K562 (cell line): Measurements from ENCODE around the gene RFC5. TPM values are rescaled to one million over a fixed set of nuclear protein-coding genes. Genes with fewer than 3 reads are reported as not detected.
A peak's percentile ranks its signal among the peaks of the same experiment; 100 is the strongest.

Experiments
- ATAC-seq: fragments of 200-7000 bp; cut with Tn5 transposase; 3 replicates; pipeline ENCODE4 v1.9.1; 2020; ENCODE audit warnings: moderate library complexity
- BruUV-seq: library from RNA; stranded (reverse); fragments of 400-500 nt; replicated peaks from 2 replicates; lab custom pipeline; 2021; lab: Mats Ljungman, UMichigan
- CTCF ChIA-PET: fragments of 300-600 bp; formaldehyde crosslinking; extraction: SDS; loops from one replicate; lab custom pipeline; 2021; ENCODE audit warnings: low intra/inter-chr PET ratio; lab: Yijun Ruan, JAX
- POLR2A ChIA-PET: fragments of 300-600, 350-650 bp; sonication (Branson Sonifier 250); formaldehyde crosslinking; extraction: SDS; loops from one replicate; lab custom pipeline; 2021; ENCODE audit warnings: antibody characterized with exemption, inconsistent platforms; lab: Yijun Ruan, JAX
- DNase-seq, 4 experiments: peaks; one replicate each; pipeline versions ENCODE4 v3.0.0 to v3.0.0-alpha.2; 2011 to 2018; ENCODE audit warnings: low spot score in 3 of 4, mixed read lengths in 3 of 4; ENCODE audit errors: extremely low read depth in 1 of 4
- FAIRE-seq: peaks from 2 replicates; lab custom pipeline; 2011; peaks lifted over from hg19 to GRCh38; lab: Jason Lieb, UNC
- H2AFZ ChIP-seq: 2 replicates; pipeline ENCODE4 v1.6.0; 2011; ENCODE audit warnings: low read depth, low read length, control low read depth, inconsistent platforms
- H3K27ac ChIP-seq: fragments of 200-600 bp; 3 replicates; pipeline ENCODE4 v1.8.0; 2011; ENCODE audit warnings: low read depth, mild to moderate bottlenecking, control low read depth, inconsistent platforms, low read length, moderate library complexity, mixed read lengths; ENCODE audit errors: extremely low read depth
- H3K27me3 ChIP-seq, 2 experiments: fragments of 300-600 bp in 1 of 2; 2 replicates in 1 of 2; 3 replicates in 1 of 2; pipeline versions ENCODE4 v1.6.0 to v1.8.0; 2011; ENCODE audit warnings: inconsistent platforms in 2 of 2, low read length in 2 of 2, mild to moderate bottlenecking in 1 of 2, mixed read lengths in 1 of 2, moderate library complexity in 1 of 2; ENCODE audit not compliant: control insufficient read depth in 2 of 2, insufficient read depth in 2 of 2
- H3K36me3 ChIP-seq: fragments of 300-600 bp; 3 replicates; pipeline ENCODE4 v1.8.0; 2011; ENCODE audit warnings: mild to moderate bottlenecking, low read length, inconsistent platforms; ENCODE audit not compliant: control insufficient read depth, insufficient read depth
- H3K4me1 ChIP-seq, 2 experiments: fragments of 200-600 bp in 1 of 2; replicated peaks in 1 of 2; 2 replicates in 1 of 2; 3 replicates in 1 of 2; pipeline versions ENCODE4 v1.5.1 to v1.8.0; 2011; ENCODE audit warnings: inconsistent platforms in 2 of 2, low read length in 2 of 2, mild to moderate bottlenecking in 1 of 2, mixed read lengths in 1 of 2, moderate library complexity in 1 of 2; ENCODE audit not compliant: control insufficient read depth in 2 of 2, insufficient read depth in 2 of 2
- H3K4me2 ChIP-seq: 2 replicates; pipeline ENCODE4 v1.6.1; 2011; ENCODE audit warnings: low read length, control low read depth, inconsistent platforms, mixed read lengths; ENCODE audit not compliant: insufficient read depth
- H3K4me3 ChIP-seq: fragments of 200-600 bp; sonication (generic), shearing (Covaris generic); 2 replicates; pipeline ENCODE4 v1.5.1; 2016; ENCODE audit warnings: control low read depth, inconsistent platforms
- H3K79me2 ChIP-seq: fragments of 200-600 bp; 3 replicates; pipeline ENCODE4 v1.8.0; 2011; ENCODE audit warnings: low read length, inconsistent platforms; ENCODE audit not compliant: control insufficient read depth, insufficient read depth
- H3K9ac ChIP-seq, 2 experiments: 2 replicates each; pipeline versions ENCODE4 v1.6.0 to v1.6.1; 2011; ENCODE audit warnings: low read depth in 2 of 2, low read length in 2 of 2, control low read depth in 1 of 2, inconsistent platforms in 1 of 2, mild to moderate bottlenecking in 1 of 2, mixed read lengths in 1 of 2; ENCODE audit not compliant: insufficient read depth in 1 of 2
- H3K9me1 ChIP-seq: one replicate; pipeline ENCODE4 v1.6.0; 2011; ENCODE audit warnings: inconsistent platforms, mild to moderate bottlenecking, low read length, moderate library complexity; ENCODE audit not compliant: control insufficient read depth, insufficient read depth
- H3K9me3 ChIP-seq: replicated peaks from 2 replicates; pipeline ENCODE4 v1.5.1; 2011; ENCODE audit warnings: low read depth, low read length, inconsistent platforms; ENCODE audit not compliant: control insufficient read depth, insufficient read depth
- H4K20me1 ChIP-seq: replicated peaks from 2 replicates; pipeline ENCODE4 v1.6.1; 2011; ENCODE audit warnings: low read length, inconsistent platforms, mixed read lengths; ENCODE audit not compliant: control insufficient read depth, insufficient read depth
- ATF7 ChIP-seq: fragments of 450-650 bp; IDR thresholded peaks from 2 replicates; pipeline ENCODE4 v1.7.1; 2014; ENCODE audit warnings: mild to moderate bottlenecking, moderate library complexity
- C11orf30 ChIP-seq: fragments of 450-650 bp; IDR thresholded peaks from 2 replicates; pipeline ENCODE4 v1.6.1; 2016; ENCODE audit warnings: low read depth, mild to moderate bottlenecking
- CEBPB ChIP-seq: fragments of 450-650 bp; IDR thresholded peaks from 2 replicates; pipeline ENCODE4 v1.6.1; 2016; ENCODE audit warnings: missing genetic modification characterization, missing compliant biosample characterization
- EP300 ChIP-seq: IDR thresholded peaks from 2 replicates; pipeline ENCODE4 v1.6.1; 2012; ENCODE audit warnings: low read length, improper control_type of control experiment
- FOXJ2 ChIP-seq: fragments of 200-800 bp; sonication (Bioruptor generic); IDR thresholded peaks from 2 replicates; pipeline ENCODE4 v1.6.1; 2016; ENCODE audit warnings: missing genetic modification characterization, missing compliant biosample characterization
- GABPA ChIP-seq: fragments of 200-800 bp; sonication (Bioruptor generic); conservative IDR thresholded peaks from 2 replicates; pipeline ENCODE4 v1.6.1; 2016; ENCODE audit warnings: low read depth, missing genetic modification characterization, missing compliant biosample characterization
- SMARCE1 ChIP-seq: fragments of 450-650 bp; IDR thresholded peaks from 2 replicates; pipeline ENCODE4 v1.7.1; 2016; ENCODE audit warnings: mild to moderate bottlenecking
- SOX6 ChIP-seq: fragments of 450-650 bp; IDR thresholded peaks from 2 replicates; pipeline ENCODE4 v1.6.1; 2014; ENCODE audit warnings: mild to moderate bottlenecking
- SRSF1 ChIP-seq: fragments of 200-400 bp; formaldehyde crosslinking; IDR thresholded peaks from 2 replicates; pipeline ENCODE4 v1.6.1; 2017; ENCODE audit warnings: mild to moderate bottlenecking, low read depth, low read length, moderate library complexity
- TAF9B ChIP-seq: fragments of 450-650 bp; IDR thresholded peaks from 2 replicates; pipeline ENCODE4 v1.6.1; 2018; ENCODE audit warnings: mild to moderate bottlenecking; ENCODE audit not compliant: partially characterized antibody
- ZBTB1 ChIP-seq: sonication (generic); formaldehyde crosslinking; IDR thresholded peaks from 2 replicates; pipeline ENCODE4 v1.8.1; 2023; ENCODE audit warnings: missing genetic modification reagents, low read depth, mild to moderate bottlenecking, borderline replicate concordance
- ZSCAN32 ChIP-seq: fragments of 450-650 bp; formaldehyde crosslinking; IDR thresholded peaks from 2 replicates; pipeline ENCODE4 v1.4.0; 2020; ENCODE audit warnings: mild to moderate bottlenecking, moderate library complexity
- WGBS: fragments of 100-300 bp; shearing (Covaris generic); methylation state at CpG from one replicate; pipeline ENCODE4 v1.1.6; 2016; ENCODE audit warnings: low coverage, mixed read lengths; ENCODE audit not compliant: insufficient coverage; ENCODE audit errors: missing lambda C conversion rate; 5-methylcytosine and 5-hydroxymethylcytosine counted together
- in situ Hi-C: fragments of 300-500 bp; cut with MboI; formaldehyde crosslinking; loops from 4 replicates; pipeline ENCODE4 v1.15.0; 2018; ENCODE audit warnings: inconsistent platforms, mixed read lengths
- intact Hi-C: fragments of 100-400 bp; cut with micrococcal nuclease; formaldehyde crosslinking; loops from 2 replicates; pipeline ENCODE4 v1.14.2; 2022
- polyA plus RNA-seq, 8 experiments: library from polyadenylated mRNA; depleted of rRNA in 4 of 8; stranded (reverse) in 5 of 8; unstranded in 3 of 8; fragments of >200 nt; fragmentation: Nextera tagmentation in 2 of 8; fragmentation: Illumina TruSeq in 1 of 8; extraction: Ambion mirVana in 2 of 8; extraction: Trizol in 1 of 8; gene quantifications; 2 replicates each; pipeline versions ENCODE4 v1.2.1 to v1.2.3, GENCODE V29; 2011 to 2014; ENCODE audit warnings: inconsistent platforms in 1 of 8, missing spikeins in 1 of 8
- total RNA-seq, 7 experiments: library from RNA; depleted of rRNA in 6 of 7; stranded (reverse); fragments of >200 nt in 6 of 7; fragmentation: Illumina TruSeq in 2 of 7; extraction: Trizol in 2 of 7; gene quantifications; 2 replicates each; pipeline versions ENCODE4 v1.2.1 to v1.2.3, GENCODE V29; 2011 to 2021; ENCODE audit warnings: low replicate concordance in 1 of 7
- TF ChIP-seq, protein P1 (sequence below): fragments of 450-650 bp; IDR thresholded peaks from 2 replicates; pipeline ENCODE4 v1.6.1; 2016; ENCODE audit warnings: missing biosample characterization, missing genetic modification characterization
- TF ChIP-seq, protein P2 (sequence below): sonication (generic); IDR thresholded peaks from 2 replicates; pipeline ENCODE4 v1.6.1; 2016
- TF ChIP-seq, protein P3 (sequence below): sonication (generic); formaldehyde crosslinking; IDR thresholded peaks from 2 replicates; pipeline ENCODE4 v1.4.0; 2020; ENCODE audit warnings: mild to moderate bottlenecking, missing genetic modification reagents
- TF ChIP-seq, protein P4 (sequence below): fragments of 450-650 bp; formaldehyde crosslinking; IDR thresholded peaks from 2 replicates; pipeline ENCODE4 v1.4.0; 2022; ENCODE audit warnings: mild to moderate bottlenecking, moderate library complexity

RFC5 gene
- total and polyA plus RNA-seq, 9 of the 15 experiments (the other 6 are each of a cell fraction or from before 2014, with no cell fraction given), result 61.8 to 189 (median 92.9) TPM

DNA sequence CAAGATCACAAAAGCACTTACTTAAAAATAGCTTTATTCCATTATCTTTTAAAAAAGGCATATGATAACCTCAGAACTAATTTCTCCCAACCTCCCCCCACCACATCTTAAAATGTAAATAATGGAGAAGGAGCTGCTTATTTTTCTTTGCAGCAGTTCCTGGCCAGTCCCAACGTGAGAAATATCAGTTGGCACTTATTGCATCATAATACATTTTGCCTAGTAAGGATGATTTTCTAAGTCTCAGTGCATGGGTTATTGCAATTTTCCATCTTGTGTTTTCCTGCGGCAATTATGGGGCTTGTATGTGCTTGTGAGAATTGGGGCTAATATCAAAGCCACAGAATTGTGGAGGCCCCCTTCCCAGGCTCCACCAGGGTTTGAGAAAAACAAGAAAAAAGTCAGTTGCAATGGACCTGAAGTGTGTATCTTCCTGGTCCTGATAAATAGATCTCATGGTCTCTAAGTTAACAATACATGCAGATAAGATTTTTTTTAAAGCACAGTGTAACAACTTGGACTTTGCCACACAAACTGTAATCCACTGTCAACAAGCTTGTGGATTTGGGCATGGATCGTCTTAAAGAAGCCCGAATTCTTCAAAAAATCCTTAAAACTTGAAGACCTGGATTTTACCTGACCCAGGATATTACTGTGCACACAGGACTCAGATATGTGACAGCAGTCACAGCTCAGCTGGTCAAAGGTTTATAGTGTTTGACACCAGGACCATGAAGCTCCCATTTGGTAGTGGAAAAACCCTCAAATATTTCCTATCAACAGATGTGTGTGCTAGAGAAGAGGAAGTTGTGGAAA is 47.3 kb downstream of the RFC5 start:
- intact Hi-C loops (loop anchor here (5.0 kb wide), 1 partner anchor 39 kb away; the partner anchor contains the start of gene VSIG10), in situ Hi-C loops (no loop called here)
- peak; percentile 23 for FAIRE-seq
- H3K4me2 ChIP-seq, result no peak overlapping the region
- H3K4me3 ChIP-seq, result no peak overlapping the region
- no peaks in the 10 kb centered on the region for H3K36me3 ChIP-seq
- ATAC-seq, result no peak
- no peak for DNase-seq
- no peaks in the 10 kb centered on the region for H3K9me1 ChIP-seq
- H3K27me3 ChIP-seq, result peaks cover 5 to 14% of the 10 kb centered on the region in 2 experiments; a peak in 4 of 5 replicates
- WGBS, result 47% methylated on average over 4 of the region's 4 CpGs
- POLR2A ChIA-PET, result interaction anchor here (0.6 to 2.5 kb wide), 6 partner anchors 10 to 1654 kb away, joined by 3 to 7 read pairs (median 4); partner anchors contain the start of gene PEBP1
- H3K9ac ChIP-seq, result no peak overlapping the region
- peaks cover 5% of the 10 kb centered on the region; the same call in 1 of the 2 replicates for H4K20me1 ChIP-seq
- peaks cover 32% of the 10 kb centered on the region for H3K79me2 ChIP-seq
- no peak overlapping the region for H2AFZ ChIP-seq
- H3K27ac ChIP-seq, result no peak overlapping the region
- BruUV-seq, result no TSS peak
- H3K4me1 ChIP-seq, result peaks cover 15 to 38% of the 10 kb centered on the region in 2 experiments
- H3K9me3 ChIP-seq, result no peaks in the 10 kb centered on the region
- CTCF ChIA-PET, result interaction anchor here (0.6 kb wide), 1 partner anchor 35 kb away, joined by 3 read pairs; no protein-coding TSS in a partner anchor
- TF ChIP-seq CEBPB (tag) (peak; percentile 94), ZBTB1 (no peak), EP300 (peak; percentile 33; the same call in 1 of the 2 replicates), ZSCAN32 (peak; percentile 68; the same call in 1 of the 2 replicates), SMARCE1 (no peak), SRSF1 (no peak), GABPA (tag) (no peak), C11orf30 (peak; percentile 32; the same call in 1 of the 2 replicates), FOXJ2 (tag) (peak; percentile 38; the same call in 1 of the 2 replicates), SOX6 (0 out of 2 replicates have a peak, but pooled peaks have one; percentile 21), ATF7 (peak; percentile 58; the same call in 1 of the 2 replicates), TAF9B (no peak)
- TF ChIP-seq, protein P1, sequence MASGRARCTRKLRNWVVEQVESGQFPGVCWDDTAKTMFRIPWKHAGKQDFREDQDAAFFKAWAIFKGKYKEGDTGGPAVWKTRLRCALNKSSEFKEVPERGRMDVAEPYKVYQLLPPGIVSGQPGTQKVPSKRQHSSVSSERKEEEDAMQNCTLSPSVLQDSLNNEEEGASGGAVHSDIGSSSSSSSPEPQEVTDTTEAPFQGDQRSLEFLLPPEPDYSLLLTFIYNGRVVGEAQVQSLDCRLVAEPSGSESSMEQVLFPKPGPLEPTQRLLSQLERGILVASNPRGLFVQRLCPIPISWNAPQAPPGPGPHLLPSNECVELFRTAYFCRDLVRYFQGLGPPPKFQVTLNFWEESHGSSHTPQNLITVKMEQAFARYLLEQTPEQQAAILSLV (tag), result peak; percentile 79
- TF ChIP-seq, protein P2, sequence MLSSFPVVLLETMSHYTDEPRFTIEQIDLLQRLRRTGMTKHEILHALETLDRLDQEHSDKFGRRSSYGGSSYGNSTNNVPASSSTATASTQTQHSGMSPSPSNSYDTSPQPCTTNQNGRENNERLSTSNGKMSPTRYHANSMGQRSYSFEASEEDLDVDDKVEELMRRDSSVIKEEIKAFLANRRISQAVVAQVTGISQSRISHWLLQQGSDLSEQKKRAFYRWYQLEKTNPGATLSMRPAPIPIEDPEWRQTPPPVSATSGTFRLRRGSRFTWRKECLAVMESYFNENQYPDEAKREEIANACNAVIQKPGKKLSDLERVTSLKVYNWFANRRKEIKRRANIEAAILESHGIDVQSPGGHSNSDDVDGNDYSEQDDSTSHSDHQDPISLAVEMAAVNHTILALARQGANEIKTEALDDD, result 0 out of 2 replicates have a peak, but pooled peaks have one; percentile 11
- TF ChIP-seq, protein P3, sequence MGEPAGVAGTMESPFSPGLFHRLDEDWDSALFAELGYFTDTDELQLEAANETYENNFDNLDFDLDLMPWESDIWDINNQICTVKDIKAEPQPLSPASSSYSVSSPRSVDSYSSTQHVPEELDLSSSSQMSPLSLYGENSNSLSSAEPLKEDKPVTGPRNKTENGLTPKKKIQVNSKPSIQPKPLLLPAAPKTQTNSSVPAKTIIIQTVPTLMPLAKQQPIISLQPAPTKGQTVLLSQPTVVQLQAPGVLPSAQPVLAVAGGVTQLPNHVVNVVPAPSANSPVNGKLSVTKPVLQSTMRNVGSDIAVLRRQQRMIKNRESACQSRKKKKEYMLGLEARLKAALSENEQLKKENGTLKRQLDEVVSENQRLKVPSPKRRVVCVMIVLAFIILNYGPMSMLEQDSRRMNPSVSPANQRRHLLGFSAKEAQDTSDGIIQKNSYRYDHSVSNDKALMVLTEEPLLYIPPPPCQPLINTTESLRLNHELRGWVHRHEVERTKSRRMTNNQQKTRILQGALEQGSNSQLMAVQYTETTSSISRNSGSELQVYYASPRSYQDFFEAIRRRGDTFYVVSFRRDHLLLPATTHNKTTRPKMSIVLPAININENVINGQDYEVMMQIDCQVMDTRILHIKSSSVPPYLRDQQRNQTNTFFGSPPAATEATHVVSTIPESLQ, result no peak
- TF ChIP-seq, protein P4, sequence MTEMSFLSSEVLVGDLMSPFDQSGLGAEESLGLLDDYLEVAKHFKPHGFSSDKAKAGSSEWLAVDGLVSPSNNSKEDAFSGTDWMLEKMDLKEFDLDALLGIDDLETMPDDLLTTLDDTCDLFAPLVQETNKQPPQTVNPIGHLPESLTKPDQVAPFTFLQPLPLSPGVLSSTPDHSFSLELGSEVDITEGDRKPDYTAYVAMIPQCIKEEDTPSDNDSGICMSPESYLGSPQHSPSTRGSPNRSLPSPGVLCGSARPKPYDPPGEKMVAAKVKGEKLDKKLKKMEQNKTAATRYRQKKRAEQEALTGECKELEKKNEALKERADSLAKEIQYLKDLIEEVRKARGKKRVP (CRISPR knock-in tag), result peak; percentile 90
